Measurements from ENCODE around the gene ATP5MG.

GRCh38 chr11:118417801-118418200 lies 16.4 kb downstream of the ATP5MG start:
- no peak for TF ChIP-seq CTCF (conservative IDR thresholded peaks at IDR 0.05; ENCODE audit: low read length)
- no peak for TF ChIP-seq EZH2phosphoT487 (IDR thresholded peaks at IDR 0.05; ENCODE audit: borderline replicate concordance, low read depth, low read length)

Data from OCI-LY7 (cell line).